ENCODE measurements around the gene LARP4B.

LARP4B gene

DNA sequence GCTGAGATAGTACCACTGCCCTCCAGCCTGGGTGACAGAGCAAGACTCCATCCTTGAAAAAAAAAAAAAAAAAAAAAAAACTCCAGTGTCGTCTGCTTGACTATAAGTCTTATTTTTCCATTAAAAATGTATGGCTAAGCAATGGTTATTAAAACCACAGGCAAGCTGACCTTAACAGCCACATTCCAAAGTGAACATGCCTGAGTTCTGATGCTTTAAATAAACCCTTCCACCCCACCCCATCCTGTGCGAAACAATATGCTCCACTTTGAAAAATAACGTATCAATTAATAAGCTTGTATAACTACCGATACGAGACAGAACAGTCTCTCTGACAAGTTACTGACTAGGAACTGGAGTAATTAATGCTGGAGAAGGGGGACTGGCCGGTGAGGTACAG lies 63.7 kb downstream of the LARP4B start:
- DNase-seq (ENCODE audit: low read depth in 2 of 2): no peak

- DNase-seq (ENCODE audit: low read depth in 2 of 2): no peak
These were observed 64.9 kb downstream of the LARP4B start for GRCh38 chr10:866577-866941.

GRCh38 chr10:865924-866576 lies 65.5 kb downstream of the LARP4B start:
- DNase-seq (ENCODE audit: low read depth in 2 of 2): no peak

- DNase-seq (ENCODE audit: low read depth in 2 of 2): no peak
These were observed 66.2 kb downstream of the LARP4B start for GRCh38 chr10:865257-865656.

- DNase-seq (ENCODE audit: low read depth in 2 of 2): no peak
These were observed 71.0 kb downstream of the LARP4B start for GRCh38 chr10:860519-860918.

DNA sequence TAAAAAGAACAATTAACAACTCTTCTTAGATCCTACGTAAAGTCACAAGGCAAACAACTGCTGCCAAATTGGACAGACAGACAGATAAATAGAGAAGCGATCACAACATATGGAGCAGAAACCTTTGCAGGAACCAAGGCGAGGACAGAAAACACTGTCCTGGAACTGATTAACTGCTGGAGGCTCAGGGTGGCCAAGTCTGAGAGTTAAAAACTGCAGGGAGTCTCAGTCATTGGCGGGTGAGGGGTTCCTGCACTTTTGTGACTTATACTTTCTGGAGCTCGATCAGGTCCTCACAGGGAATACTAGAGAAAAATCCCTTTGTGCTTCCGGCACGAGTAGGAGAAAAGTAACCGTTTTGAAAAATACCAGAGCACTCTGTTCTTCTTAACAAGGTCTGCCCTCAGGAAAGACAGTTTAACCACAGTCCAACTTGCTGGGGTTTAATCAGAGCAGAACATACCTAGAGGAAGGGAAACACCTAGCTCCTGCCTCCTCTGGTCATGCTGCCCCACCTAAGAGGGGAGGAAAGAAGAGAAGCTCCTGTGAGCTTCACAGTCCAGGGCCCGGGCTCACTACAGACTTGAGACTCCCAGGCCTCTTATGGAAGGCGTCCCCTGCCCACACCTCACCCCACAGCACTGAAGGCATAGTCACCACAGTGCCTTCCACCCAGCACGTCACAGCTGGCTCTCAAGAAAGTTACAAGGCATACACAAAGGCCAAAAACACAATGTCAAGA lies 74.9 kb downstream of the LARP4B start:
- no peak for DNase-seq (ENCODE audit: low read depth in 2 of 2)

DNA sequence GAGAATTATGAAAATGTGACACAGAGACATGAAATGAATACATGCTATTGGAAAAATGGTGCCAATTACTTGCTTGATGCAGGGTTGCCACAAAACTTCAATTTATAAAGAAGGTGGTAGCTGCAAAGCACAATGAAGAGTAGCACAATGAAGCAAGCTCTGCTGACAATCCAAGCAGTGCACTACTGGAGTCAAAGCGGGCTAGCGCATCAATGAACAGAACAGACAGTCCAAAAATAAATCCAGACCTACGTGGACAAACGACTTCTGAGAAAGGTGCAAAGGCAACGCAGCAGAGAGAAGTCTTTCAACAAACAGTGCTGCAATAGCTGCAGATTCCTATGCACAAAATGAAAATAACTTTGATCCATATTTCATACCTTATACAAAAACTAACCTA lies 75.8 kb downstream of the LARP4B start:
- no peak for DNase-seq (ENCODE audit: low read depth in 2 of 2)

DNA sequence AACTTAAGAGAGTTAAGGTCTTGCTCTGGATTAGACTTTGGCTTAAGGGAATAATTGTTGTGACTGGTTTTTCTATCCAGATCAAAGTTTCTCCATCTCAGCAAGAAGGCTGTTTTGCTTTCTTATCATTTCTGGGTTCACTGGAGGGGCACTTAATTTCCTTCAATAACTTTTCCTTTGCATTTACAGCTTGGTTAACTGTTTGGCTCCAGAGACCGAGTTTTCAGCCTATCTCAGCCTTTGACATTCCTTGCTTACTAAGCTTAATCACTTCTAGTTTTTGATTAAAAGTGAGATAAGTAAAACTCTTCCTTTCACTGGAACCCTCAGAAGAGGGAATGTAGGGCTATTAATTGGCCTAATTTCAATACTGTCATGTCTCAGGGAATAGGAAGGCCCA lies 76.4 kb downstream of the LARP4B start:
- no peak for DNase-seq (ENCODE audit: low read depth in 2 of 2)

DNA sequence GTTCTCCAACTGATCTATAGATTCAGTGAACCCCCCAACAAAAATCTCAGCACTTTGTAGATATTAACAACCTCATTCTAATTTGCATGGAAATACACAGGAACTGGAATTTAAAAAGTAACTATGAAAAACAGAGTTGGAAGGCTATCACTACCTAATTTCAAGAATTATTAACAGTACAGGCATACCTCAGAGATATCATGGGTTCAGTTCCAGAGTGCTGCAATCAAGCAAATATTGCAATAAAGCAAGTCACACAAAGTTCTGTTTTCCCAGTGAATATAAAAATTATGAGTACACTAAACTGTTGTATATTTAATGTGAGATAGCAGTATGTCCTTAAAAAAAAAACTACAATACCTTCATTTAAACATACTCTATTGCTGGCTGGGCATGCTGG lies 78.5 kb downstream of the LARP4B start:
- no peak for DNase-seq (ENCODE audit: low read depth in 2 of 2)

- DNase-seq (ENCODE audit: low read depth in 2 of 2): no peak
These were observed 79.1 kb downstream of the LARP4B start for GRCh38 chr10:852386-852785.

DNA sequence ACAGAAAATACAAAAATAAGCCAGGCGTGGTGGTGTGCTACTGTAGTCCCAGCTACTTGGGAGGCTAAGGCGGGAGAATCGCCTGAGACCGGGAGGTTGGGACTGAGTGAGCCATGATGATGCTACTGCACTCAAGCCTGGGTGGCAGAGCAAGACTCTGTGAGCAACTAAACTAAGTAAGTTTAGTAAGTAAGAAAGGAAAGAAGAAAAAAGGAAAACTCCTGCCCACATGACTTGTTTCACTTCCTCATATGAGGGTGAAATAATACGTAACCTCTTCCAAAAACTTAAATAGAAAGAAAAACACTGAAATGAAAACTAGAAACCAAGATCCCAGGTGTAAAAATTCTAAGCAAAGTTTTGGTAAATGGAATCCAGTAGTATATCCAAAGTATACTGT lies 79.6 kb downstream of the LARP4B start:
- DNase-seq (ENCODE audit: low read depth in 2 of 2): no peak

DNA sequence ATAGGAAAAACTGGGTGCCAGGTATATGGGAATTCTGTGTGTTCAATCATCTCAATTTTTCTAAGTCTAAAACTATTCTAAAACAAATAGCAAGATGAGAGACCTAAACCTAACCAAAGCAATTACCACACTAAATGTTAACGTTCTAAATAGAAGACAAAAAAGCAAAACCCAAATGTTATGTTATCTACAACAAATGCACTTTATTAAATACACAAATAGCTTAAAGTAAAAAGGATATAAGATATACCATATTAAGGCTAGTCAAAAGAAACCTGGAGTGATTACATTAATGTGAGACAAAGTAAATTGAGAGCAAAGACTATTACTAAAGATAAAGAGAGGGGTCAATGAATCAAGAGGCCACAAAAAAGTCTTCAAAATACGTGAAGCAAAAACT lies 81.4 kb downstream of the LARP4B start:
- DNase-seq (ENCODE audit: low read depth in 2 of 2): no peak

DNA sequence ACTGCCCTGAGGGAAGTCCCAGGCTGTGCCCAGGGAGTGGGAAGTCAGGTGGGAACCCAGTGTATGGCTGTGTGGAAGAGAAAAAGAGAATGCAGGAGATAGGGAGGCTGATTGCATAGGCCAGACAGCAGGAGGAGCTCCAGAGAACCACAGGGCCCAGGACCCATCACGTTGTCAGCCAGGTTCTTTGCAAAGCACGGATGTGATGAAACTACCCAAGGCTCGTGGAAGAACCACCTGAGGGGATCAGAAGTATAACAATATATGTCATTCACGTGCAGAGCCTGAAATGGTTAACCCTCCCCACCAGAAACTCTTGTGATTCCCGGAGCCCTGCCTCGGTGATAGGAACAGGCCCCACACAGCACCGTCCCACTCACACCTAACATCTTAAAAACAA lies 83.6 kb downstream of the LARP4B start:
- no peak for DNase-seq (ENCODE audit: low read depth in 2 of 2)

- no peak for DNase-seq (ENCODE audit: low read depth in 2 of 2)
These were observed 85.3 kb downstream of the LARP4B start for GRCh38 chr10:846126-846685.

DNA sequence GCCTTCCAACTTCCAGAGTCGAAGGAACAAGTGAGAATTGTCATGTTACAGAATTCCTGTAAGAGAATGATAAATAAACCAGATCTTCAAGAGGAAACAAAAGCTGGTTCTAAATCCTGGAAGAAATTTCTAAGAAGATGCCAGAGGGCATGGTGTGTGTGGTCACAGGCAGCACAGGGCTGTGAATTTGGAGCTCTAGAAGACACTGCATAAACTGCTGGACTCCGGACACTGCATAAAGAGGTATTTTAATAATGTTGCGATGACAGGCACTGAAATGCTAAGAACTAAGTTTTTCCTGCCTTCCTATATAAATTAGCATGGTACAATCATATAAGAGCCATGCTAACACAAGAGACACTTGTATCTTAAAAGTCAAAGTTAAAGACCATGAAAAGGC lies 86.0 kb downstream of the LARP4B start:
- DNase-seq (ENCODE audit: low read depth in 2 of 2): no peak

DNA sequence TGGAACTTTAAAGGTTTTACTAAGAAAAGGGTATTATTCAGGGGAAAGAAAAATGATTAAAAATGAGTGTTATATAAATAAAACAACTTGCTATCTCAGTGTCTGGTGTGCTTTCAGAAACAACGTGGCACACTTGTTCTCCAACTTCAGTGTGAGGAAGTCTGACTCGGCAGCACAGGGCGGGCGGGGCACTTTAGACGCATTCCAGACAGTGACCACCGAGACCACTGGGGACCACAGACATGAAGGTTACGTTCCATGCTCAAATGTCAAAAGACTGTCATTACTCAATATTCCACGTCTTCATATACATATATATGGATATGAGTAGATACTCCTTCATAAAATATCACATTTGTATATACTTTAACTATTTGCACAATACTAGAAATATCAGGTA lies 87.0 kb downstream of the LARP4B start:
- DNase-seq (ENCODE audit: low read depth in 2 of 2): no peak

- DNase-seq (ENCODE audit: low read depth in 2 of 2): no peak
These were observed 87.8 kb downstream of the LARP4B start for GRCh38 chr10:843703-844102.

DNA sequence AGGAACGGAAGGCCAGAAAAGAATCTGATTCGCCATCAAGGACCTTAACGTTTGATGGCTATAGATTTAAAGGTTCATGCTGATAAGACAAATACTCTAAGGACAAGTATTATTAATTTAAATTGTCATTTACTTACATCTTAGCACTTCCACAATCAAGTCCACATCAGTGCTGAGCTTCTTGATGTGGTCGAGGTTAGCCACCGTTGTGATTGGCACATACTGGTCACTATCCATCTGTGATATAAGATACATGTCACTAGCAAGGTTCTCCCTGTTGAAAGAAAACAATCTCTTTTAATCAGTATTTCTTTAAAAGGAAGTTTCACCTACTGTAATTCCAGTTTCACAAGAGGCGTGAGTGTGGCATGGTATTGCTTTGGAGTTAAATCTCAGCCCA lies 88.7 kb downstream of the LARP4B start:
- DNase-seq (ENCODE audit: low read depth in 2 of 2): no peak

DNA sequence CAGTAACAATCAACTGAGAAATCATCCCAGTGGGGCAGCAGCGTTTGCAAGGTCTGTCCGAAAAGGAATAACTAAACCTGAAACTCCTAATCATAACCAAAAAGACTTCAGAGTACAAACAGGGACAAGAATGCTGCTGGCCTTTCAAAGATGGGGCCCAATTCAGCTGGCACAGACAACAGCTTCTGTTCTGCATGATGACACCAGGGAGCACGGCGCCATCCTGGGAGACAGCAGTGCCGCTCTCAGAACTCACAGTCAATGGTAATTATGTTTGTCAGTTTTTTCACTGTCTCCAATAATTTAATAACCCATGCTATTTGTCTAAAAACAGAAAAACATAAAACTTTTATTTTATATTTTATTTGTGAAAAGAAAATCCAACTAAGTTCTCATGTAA lies 90.0 kb downstream of the LARP4B start:
- DNase-seq (ENCODE audit: low read depth in 2 of 2): no peak

DNA sequence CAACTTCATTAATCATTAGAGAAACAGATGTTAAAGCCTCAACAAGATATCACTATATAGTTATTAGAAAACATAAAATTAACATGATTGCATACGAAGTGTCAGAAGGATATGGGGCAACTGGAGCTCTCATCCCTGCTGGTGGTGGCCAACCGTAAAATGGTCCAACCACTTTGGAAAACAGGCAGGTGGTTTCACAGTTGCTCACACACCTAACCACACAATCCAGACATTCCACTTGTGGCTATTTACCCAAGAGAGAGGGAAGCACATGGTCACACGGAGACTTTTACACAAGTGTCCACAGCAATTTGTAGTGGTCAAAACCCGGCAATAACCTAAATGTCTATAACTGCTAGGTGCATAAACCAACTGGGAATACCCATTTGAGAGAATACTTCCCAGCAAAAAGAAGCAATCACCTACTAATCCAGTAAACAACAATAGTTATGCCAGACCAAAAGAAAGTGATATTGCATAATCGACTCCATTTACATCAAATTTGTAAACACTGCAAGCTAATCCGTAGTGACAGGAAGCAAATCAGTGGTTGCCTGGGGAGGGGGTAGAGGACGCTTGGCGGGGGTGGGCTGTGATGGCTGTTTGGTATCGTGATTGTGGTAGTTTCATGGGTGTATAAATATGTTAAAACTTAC lies 91.8 kb downstream of the LARP4B start:
- no peak for DNase-seq (ENCODE audit: low read depth in 2 of 2)

DNA sequence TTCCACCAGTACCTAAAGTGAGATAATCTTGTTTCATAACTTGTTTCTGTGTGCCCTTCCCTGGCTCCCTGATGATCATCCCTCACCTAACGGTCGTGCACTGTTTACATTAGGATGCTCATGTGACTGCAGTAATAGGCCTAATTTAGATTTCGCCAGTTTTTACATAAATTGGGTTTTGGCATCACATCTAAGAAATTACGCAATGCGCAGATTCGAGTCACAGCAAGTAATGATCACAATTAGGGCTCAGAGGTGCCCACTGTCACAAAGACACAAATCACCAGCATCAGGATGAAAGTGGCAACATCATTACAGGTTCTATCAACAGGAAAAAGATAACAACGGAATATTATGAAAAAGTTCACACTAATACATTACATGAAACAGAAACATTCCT lies 94.7 kb downstream of the LARP4B start:
- no peak for DNase-seq (ENCODE audit: low read depth in 2 of 2)

- no peak for DNase-seq (ENCODE audit: low read depth in 2 of 2)
These were observed 97.0 kb downstream of the LARP4B start for GRCh38 chr10:834493-834892.

- DNase-seq (ENCODE audit: low read depth in 2 of 2): no peak
These were observed 102.3 kb downstream of the LARP4B start for GRCh38 chr10:829241-829640.
